Globus pallidus (tissue), 1 donor: Measurements from ENCODE around the gene COL8A1.

Experiments used
- DNase-seq: peaks from one replicate; pipeline ENCODE4 v3.0.0-alpha.2; 2015; ENCODE audit warnings: low spot score

The COL8A1 gene

DNA sequence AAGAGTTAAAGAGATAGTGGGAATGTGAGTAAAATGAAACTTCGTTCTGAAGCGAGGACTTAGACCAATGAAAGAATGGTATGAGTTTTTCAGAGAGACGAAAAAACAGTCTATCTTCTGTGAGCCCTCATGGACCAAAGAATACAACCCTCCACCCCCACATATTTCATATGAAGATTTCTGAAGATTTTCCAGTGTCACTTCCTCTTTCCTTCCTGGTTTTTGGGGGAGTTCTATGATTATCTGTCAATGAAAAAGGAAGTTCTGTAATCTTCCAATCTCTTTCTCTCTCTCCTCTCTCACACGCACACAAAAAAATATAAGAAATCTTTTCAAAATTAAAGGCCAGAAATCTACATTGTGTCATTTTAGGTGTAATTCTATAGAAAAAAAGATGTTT lies 206.9 kb downstream of the COL8A1 start:
- DNase-seq = no peak

- DNase-seq = no peak
Observed at GRCh38 chr3:99845999-99846398, 207.6 kb downstream of the COL8A1 start.

DNA sequence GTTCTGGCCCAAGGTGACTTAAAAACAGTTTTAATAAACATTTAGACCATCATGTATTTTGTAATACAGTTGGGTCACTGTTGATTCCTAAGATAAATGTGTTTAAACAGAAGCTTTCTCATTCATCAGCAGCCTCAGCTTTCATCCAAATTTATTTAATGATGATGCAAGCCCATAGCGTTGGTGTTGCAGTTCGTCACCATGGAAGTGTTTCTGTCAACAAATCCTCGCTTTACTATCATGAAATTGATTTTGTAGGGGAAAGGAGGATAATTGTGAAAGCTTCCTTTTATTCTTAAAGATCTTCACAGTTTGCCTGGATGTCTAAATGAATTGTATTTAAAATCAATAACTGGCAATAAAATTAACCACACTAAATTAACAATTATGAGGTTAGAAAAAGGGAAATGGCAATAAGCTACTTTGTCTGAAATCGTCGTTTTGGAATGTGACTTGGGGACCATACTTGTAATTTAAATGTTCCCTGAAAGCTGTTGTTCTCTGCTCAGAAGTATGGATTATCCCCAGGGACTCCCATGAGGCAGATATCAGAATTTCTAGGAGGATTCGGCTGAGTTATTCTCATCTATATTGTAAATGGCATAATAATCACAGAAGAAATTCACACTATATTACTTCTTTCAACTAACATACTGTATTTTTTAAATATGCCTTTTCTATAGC lies 208.2 kb downstream of the COL8A1 start:
- no peak for DNase-seq

DNA sequence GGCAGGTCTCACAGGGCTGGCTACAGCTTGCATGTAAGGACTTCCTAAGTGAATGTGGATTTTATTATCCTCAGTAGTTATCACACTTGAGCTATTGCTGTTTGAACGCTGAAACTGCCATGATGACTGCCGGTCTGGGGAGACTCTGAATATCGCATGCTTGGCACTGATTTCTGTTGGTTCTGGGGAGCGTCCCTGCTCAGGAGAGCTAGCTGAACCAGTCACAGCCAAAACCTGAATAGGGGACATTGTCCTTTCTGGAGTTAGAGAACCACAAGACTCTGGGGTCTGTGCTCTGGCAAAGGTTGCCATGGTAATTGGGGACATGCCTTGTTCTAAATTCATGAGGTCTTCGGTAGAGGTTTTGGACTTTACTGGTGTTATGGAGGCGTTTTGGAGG lies 210.0 kb downstream of the COL8A1 start:
- no peak for DNase-seq
